Thyroid gland (tissue), 4 donors: ENCODE data around the gene STAMBPL1. TPM values are rescaled to one million over a fixed set of nuclear protein-coding genes. Genes with fewer than 3 reads are reported as not detected.

ENCODE experiments used
- DNase-seq, 2 donors: peaks; one replicate each; pipeline ENCODE4 v3.0.0-alpha.2; 2019
- H3K27ac ChIP-seq, 3 donors: fragments of 200-600 bp; sonication (generic); 1 replicate in 2 of 3; 2 replicates in 1 of 3; pipeline ENCODE4 v1.5.1; 2016 to 2019; ENCODE audit warnings: mild to moderate bottlenecking in 1 of 3, moderate library complexity in 1 of 3
- H3K27me3 ChIP-seq: fragments of 200-600 bp; sonication (generic); one replicate; pipeline ENCODE4 v1.5.1; 2019
- H3K36me3 ChIP-seq, 2 donors: fragments of 200-600 bp; sonication (generic); one replicate each; pipeline ENCODE4 v1.5.1; 2016 to 2019
- H3K4me1 ChIP-seq, 2 donors: fragments of 200-600 bp; sonication (generic); one replicate each; pipeline ENCODE4 v1.5.1; 2017 to 2019
- H3K4me3 ChIP-seq, 3 donors: fragments of 200-600 bp; sonication (generic); replicated peaks in 1 of 3; 1 replicate in 2 of 3; 2 replicates in 1 of 3; pipeline ENCODE4 v1.5.1; 2016; ENCODE audit warnings: mild to moderate bottlenecking in 1 of 3
- H3K9me3 ChIP-seq: fragments of 200-600 bp; sonication (generic); one replicate; pipeline ENCODE4 v1.5.1; 2017
- CTCF ChIP-seq, 6 experiments: fragments of 200-600 bp in 3 of 6; fragments of 450-650 bp in 3 of 6; sonication (generic) in 3 of 6; IDR thresholded peaks; one replicate each; pipeline ENCODE4 v1.5.1; 2016 to 2019; ENCODE audit warnings: antibody characterized with exemption in 6 of 6, mild to moderate bottlenecking in 2 of 6, inconsistent platforms in 1 of 6, moderate library complexity in 1 of 6
- POLR2A ChIP-seq, 2 donors: fragments of 450-650 bp; IDR thresholded peaks; one replicate each; pipeline ENCODE4 v1.6.1; 2017; ENCODE audit warnings: antibody characterized with exemption in 2 of 2, mild to moderate bottlenecking in 2 of 2, moderate library complexity in 1 of 2
- WGBS, 2 donors: methylation state at CpG; one replicate each; pipeline ENCODE4 v1.1.5; 2017; 5-methylcytosine and 5-hydroxymethylcytosine counted together
- intact Hi-C: fragments of 100-400 bp; cut with DNase I; formaldehyde crosslinking; loops from one replicate; pipeline ENCODE4 v1.15.1; 2023
- total RNA-seq, 4 donors: library from RNA; depleted of rRNA; stranded (reverse); fragments of >200 nt; gene quantifications; one replicate each; pipeline ENCODE4 v1.2.3, GENCODE V29; 2016

Gene STAMBPL1
- total RNA-seq, 4 donors from 2014 or later: 0.63 to 6.2 (median 5.7) TPM

DNA sequence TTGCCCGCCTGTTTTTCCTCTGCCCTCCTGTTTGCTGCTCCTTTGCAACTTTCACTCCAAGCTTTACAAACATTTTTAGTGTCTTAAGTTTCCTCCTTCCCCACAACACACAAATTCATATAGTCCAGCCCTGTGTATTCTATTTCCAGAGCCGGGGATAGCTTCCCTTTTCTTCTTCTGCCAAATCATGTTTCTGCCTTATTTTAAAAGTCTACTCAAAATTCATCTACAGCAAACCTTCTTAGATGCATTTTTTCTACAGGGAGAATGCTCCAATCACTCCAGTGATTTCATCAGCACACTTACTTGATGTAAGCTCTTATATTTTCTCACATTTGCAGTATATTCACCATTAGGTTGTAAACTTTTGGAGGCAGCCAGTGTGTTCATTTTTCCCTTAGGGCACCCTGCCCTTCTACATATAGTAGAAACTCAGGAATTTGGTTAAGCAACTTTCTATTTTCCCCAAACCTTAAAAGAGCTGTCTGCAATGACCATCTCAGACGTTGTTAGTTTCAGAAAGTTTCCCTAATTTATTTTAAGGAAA lies 84.9 kb downstream of the STAMBPL1 start:
- Histone ChIP-seq H3K9me3 (no peaks in the 10 kb centered on the region), H3K27ac (no peak overlapping the region), H3K4me1 (peaks cover 0 to 9% of the 10 kb centered on the region in 2 donors), H3K36me3 (no peaks in the 10 kb centered on the region), H3K4me3 (no peak overlapping the region), H3K27me3 (no peaks in the 10 kb centered on the region)
- DNase-seq: no peak
- TF ChIP-seq POLR2A (IDR thresholded peaks at IDR 0.05) (no peak), CTCF (IDR thresholded peaks at IDR 0.05) (no peak)
- intact Hi-C loops: no loop called here
- WGBS, 2 donors: 80 to 83% methylated on average over 3 of the region's 3 CpGs

- 20 to 34% methylated on average over 3 of the region's 3 CpGs for WGBS, 2 donors
- Histone ChIP-seq H3K4me3 (no peak overlapping the region), H3K36me3 (no peaks in the 10 kb centered on the region), H3K27me3 (no peaks in the 10 kb centered on the region), H3K27ac (no peak overlapping the region), H3K9me3 (no peaks in the 10 kb centered on the region), H3K4me1 (peaks cover 0 to 9% of the 10 kb centered on the region in 2 donors)
- DNase-seq: peak; percentile 38 to 56
- intact Hi-C loops: no loop called here
- TF ChIP-seq CTCF (IDR thresholded peaks at IDR 0.05): no peak
- no peak for TF ChIP-seq POLR2A (IDR thresholded peaks at IDR 0.05)
Measured at GRCh38 chr10:88966797-88967196, 86.8 kb downstream of the STAMBPL1 start.

DNA sequence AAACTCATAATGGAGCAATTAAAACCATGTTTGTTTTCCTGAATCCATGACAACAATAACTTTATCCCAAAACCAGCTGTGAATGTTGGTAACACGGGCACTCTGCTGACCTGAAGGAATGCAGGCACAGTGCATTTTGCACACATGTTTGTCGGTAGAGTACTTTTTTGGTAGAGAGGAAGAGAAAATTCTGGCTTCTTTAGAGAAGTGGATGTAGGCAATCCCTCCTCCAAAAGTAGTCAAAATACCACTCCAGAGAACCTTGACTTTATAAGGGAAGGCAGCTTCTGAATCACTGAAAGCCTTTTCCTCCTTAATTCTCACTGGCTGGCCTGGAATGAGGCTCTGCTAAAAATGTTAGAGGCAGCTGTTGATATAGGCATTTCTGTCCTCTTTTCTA lies 88.3 kb downstream of the STAMBPL1 start:
- Histone ChIP-seq H3K4me3 (no peak overlapping the region), H3K27me3 (no peaks in the 10 kb centered on the region), H3K27ac (peak overlapping the region in 1 of 3 donors; percentile 38), H3K36me3 (no peaks in the 10 kb centered on the region), H3K9me3 (no peaks in the 10 kb centered on the region), H3K4me1 (peaks cover 0 to 9% of the 10 kb centered on the region in 2 donors)
- DNase-seq: no peak
- TF ChIP-seq POLR2A (IDR thresholded peaks at IDR 0.05) (peak in 1 of 2 donors; percentile 37), CTCF (IDR thresholded peaks at IDR 0.05) (no peak)
- 30 to 45% methylated on average over 2 of the region's 2 CpGs for WGBS, 2 donors
- intact Hi-C loops: no loop called here

GRCh38 chr10:88971221-88972061 lies 91.4 kb downstream of the STAMBPL1 start:
- H3K4me1 ChIP-seq: peaks cover 6 to 25% of the 10 kb centered on the region in 2 donors
- H3K27ac ChIP-seq: no peak overlapping the region
- H3K27me3 ChIP-seq: no peaks in the 10 kb centered on the region
- WGBS, 2 donors: 71 to 82% methylated on average over 5 of the region's 5 CpGs
- no peaks in the 10 kb centered on the region for H3K9me3 ChIP-seq
- intact Hi-C loops: no loop called here
- no peaks in the 10 kb centered on the region for H3K36me3 ChIP-seq
- TF ChIP-seq CTCF (IDR thresholded peaks at IDR 0.05) (no peak), POLR2A (IDR thresholded peaks at IDR 0.05) (no peak)
- no peak overlapping the region for H3K4me3 ChIP-seq
- DNase-seq: no peak

Other genes with a start within 250 kb of the STAMBPL1 start
- gene LIPF, start 215.8 kb upstream of the STAMBPL1 start, total RNA-seq: not detected
- gene LIPK, start 174.0 kb upstream of the STAMBPL1 start, total RNA-seq: not detected
- not detected for gene LIPN, start 120.2 kb upstream of the STAMBPL1 start, total RNA-seq
- not detected for gene LIPM, start 77.5 kb upstream of the STAMBPL1 start, total RNA-seq
- not detected for gene ANKRD22, start 28.4 kb upstream of the STAMBPL1 start, total RNA-seq
- gene ACTA2, start 72.5 kb downstream of the STAMBPL1 start, total RNA-seq: 100 to 1,000 TPM in 1 of 4 donors, 10 to 100 TPM in 3; 61.5 to 173 (median 72.2) TPM
- 10 to 100 TPM in 3 of 4 donors, 1 to 10 TPM in 1; 9.4 to 34.1 (median 17.4) TPM for gene FAS, start 110.6 kb downstream of the STAMBPL1 start, total RNA-seq